Measurements from ENCODE around the gene AKAP1.
A peak's percentile ranks its signal among the peaks of the same experiment; 100 is the strongest.

DNA sequence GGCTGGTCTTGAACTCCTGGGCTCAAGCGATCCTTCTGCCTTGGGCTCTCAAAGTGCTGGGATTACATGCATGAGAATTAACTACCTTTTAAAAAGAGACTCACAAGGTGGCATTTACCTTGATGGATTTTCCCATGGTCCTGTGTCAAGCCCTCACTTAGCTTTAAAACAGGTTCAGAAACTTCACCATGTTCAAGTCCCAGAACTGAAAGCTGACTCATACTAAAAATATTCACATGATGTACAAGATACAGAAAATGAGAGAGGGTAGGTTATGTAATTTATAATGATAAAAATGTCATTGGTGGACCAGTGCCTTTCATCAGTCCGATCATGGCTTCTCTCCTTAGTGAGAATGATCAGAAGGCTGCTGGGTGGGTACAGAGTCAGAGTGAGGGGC is 4.3 kb upstream of the AKAP1 start:
- TF ChIP-seq, protein P1, sequence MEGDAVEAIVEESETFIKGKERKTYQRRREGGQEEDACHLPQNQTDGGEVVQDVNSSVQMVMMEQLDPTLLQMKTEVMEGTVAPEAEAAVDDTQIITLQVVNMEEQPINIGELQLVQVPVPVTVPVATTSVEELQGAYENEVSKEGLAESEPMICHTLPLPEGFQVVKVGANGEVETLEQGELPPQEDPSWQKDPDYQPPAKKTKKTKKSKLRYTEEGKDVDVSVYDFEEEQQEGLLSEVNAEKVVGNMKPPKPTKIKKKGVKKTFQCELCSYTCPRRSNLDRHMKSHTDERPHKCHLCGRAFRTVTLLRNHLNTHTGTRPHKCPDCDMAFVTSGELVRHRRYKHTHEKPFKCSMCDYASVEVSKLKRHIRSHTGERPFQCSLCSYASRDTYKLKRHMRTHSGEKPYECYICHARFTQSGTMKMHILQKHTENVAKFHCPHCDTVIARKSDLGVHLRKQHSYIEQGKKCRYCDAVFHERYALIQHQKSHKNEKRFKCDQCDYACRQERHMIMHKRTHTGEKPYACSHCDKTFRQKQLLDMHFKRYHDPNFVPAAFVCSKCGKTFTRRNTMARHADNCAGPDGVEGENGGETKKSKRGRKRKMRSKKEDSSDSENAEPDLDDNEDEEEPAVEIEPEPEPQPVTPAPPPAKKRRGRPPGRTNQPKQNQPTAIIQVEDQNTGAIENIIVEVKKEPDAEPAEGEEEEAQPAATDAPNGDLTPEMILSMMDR (IDR thresholded peaks at IDR 0.05), result no peak
- TF ChIP-seq POLR2AphosphoS5 (IDR thresholded peaks at IDR 0.05; ENCODE audit: low read depth, low read length) (no peak), TCF12 (IDR thresholded peaks at IDR 0.05) (no peak), NRF1 (IDR thresholded peaks at IDR 0.05; ENCODE audit: low read depth, low read length) (no peak), RCOR1 (IDR thresholded peaks at IDR 0.05; ENCODE audit: low read length) (no peak), EP300 (IDR thresholded peaks at IDR 0.05; ENCODE audit: borderline replicate concordance in 1 of 2, low read depth in 1 of 2, low read length in 1 of 2) (no peak), SMC3 (IDR thresholded peaks at IDR 0.05; ENCODE audit: low read depth, low read length) (no peak), JUND (IDR thresholded peaks at IDR 0.05) (peak; percentile 53), MXI1 (IDR thresholded peaks at IDR 0.05; ENCODE audit: low read depth, low read length) (no peak), SIN3A (IDR thresholded peaks at IDR 0.05; ENCODE audit: borderline replicate concordance, low read depth, low read length) (no peak), YY1 (IDR thresholded peaks at IDR 0.05; ENCODE audit: low read depth) (no peak), CHD2 (IDR thresholded peaks at IDR 0.05; ENCODE audit: low read length, partially characterized antibody) (no peak)
- TF ChIP-seq, protein P2, sequence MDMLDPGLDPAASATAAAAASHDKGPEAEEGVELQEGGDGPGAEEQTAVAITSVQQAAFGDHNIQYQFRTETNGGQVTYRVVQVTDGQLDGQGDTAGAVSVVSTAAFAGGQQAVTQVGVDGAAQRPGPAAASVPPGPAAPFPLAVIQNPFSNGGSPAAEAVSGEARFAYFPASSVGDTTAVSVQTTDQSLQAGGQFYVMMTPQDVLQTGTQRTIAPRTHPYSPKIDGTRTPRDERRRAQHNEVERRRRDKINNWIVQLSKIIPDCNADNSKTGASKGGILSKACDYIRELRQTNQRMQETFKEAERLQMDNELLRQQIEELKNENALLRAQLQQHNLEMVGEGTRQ (IDR thresholded peaks at IDR 0.05; ENCODE audit: borderline replicate concordance, low read depth, low read length), result no peak
- TF ChIP-seq, protein P3, sequence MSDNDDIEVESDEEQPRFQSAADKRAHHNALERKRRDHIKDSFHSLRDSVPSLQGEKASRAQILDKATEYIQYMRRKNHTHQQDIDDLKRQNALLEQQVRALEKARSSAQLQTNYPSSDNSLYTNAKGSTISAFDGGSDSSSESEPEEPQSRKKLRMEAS (IDR thresholded peaks at IDR 0.05; ENCODE audit: low read depth), result no peak

Data from SK-N-SH (cell line).